ENCODE data around the gene RNF38. TPM values are rescaled to one million over a fixed set of nuclear protein-coding genes. Genes with fewer than 3 reads are reported as not detected.

Gene RNF38
- polyA plus RNA-seq, 3 donors from 2014 or later: 8.3 to 24.1 (median 15.3) TPM

DNA sequence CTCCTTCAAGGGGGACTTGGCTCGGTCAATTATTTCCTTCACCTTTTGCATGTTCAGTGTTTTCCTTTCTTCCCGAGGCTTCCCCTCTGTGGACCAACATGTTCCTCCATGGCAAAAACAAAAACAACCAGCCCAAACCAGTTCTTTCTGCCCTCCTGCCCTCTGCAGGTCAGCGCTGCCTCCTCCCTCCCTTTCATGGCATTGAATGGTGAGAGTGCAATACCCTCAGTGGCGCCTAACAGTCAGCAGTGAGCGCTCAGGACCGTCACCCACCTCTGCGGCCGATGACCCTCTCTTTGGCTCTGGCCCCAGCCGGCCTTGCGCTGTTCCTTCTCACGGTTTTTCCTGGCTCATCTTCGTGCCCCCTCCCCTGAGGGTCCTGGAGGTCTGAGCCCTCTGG lies 107.4 kb downstream of the RNF38 start:
- H3K36me3 Mint-ChIP-seq: peaks cover 0 to 12% (median 6%) of the 10 kb centered on the region in 3 donors
- no peak for DNase-seq
- H3K4me3 Mint-ChIP-seq: no peak overlapping the region
- H3K27me3 Mint-ChIP-seq (ENCODE audit: low read depth in 3 of 3): peaks cover 0 to 4% (median 2%) of the 10 kb centered on the region in 3 donors
- no peaks in the 10 kb centered on the region for H3K4me1 Mint-ChIP-seq
- H3K9me3 Mint-ChIP-seq: no peaks in the 10 kb centered on the region
- no peak overlapping the region for H3K27ac Mint-ChIP-seq

DNA sequence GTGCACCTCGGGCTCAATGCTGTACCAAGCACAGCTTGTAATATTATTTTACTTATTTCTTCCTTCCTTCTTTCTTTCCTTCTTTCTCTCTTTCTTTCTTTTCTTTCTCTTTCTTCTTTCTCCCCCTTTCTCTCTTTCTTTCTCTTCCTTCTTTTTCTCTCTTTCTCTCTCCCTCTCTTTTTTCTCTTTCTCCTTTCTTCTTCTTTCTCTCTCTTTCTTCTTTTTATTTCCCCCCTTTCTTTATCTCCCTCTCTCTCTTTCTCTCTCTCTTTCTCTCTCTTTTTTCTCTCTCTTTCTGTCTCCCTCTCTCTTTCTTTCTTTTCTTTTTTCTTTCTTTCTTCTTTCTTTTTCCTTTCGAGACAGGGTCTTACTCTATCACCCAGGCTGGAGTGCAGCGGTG lies 109.1 kb downstream of the RNF38 start:
- Mint-ChIP-seq H3K9me3 (no peaks in the 10 kb centered on the region), H3K4me1 (no peaks in the 10 kb centered on the region), H3K27me3 (ENCODE audit: low read depth in 3 of 3) (peaks cover 0 to 4% (median 2%) of the 10 kb centered on the region in 3 donors), H3K36me3 (peaks cover 0 to 18% (median 0%) of the 10 kb centered on the region in 3 donors), H3K27ac (no peak overlapping the region), H3K4me3 (no peak overlapping the region)
- DNase-seq: no peak

DNA sequence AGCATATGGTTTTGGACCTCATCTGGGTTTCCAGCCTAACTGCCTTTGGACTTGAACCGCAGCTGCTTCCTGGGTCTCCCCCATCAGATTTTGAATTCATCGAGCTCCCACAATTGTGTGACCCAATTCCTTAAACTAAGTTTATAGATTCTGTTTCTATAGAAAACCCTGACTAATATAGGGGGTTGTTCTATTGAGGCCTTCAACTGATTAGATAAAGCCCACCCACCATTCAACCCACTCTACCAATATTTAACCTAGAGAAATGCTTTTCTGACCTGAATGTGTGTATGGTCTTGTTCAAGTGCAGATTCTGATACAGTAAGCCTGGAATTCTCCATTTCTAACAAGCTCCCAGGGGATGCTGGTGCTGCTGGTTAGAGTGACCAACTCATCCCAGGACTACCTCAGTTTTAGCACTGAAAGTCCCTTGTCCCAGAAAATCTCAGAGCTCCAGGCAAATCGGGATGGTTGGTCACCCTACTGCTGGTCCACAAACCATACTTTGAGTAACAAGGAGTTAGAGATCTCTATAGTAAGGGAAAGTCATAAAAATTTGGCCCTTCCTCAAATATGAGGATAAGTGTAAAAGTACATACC lies 110.1 kb downstream of the RNF38 start:
- Mint-ChIP-seq H3K9me3 (no peaks in the 10 kb centered on the region), H3K27ac (no peak overlapping the region), H3K36me3 (peaks cover 0 to 18% (median 0%) of the 10 kb centered on the region in 3 donors), H3K4me3 (no peak overlapping the region), H3K4me1 (no peaks in the 10 kb centered on the region), H3K27me3 (ENCODE audit: low read depth in 3 of 3) (peaks cover 0 to 4% (median 2%) of the 10 kb centered on the region in 3 donors)
- DNase-seq: no peak

DNA sequence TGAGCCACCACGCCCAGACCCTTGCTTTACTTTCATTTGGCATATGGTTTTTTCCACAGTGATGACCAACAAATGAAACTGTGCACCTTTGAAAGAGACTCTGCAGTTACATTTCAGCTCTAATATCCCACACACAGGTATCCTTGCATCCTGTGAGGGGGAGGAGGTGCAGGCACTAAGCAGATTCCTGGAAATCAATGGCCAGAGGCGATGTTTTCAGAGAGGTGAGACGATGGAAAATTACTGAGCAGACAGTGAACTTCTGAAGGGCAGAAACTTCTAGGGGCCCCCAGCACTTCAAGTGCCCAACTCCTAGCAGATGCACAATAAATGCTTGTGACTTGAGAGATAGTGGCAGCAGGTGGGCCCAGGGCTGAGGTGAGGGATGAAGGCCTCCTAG lies 112.0 kb downstream of the RNF38 start:
- peaks cover 2 to 5% (median 2%) of the 10 kb centered on the region in 3 donors for H3K27me3 Mint-ChIP-seq (ENCODE audit: low read depth in 3 of 3)
- H3K9me3 Mint-ChIP-seq: no peaks in the 10 kb centered on the region
- H3K4me3 Mint-ChIP-seq: no peak overlapping the region
- no peak for DNase-seq
- H3K36me3 Mint-ChIP-seq: peaks cover 0 to 22% (median 5%) of the 10 kb centered on the region in 3 donors
- H3K4me1 Mint-ChIP-seq: no peaks in the 10 kb centered on the region
- H3K27ac Mint-ChIP-seq: no peak overlapping the region

Other genes starting within 250 kb of the RNF38 start
- under 1 TPM in 1 of 3 donors, not detected in 2; 0.43 TPM for gene CCIN, start 230.9 kb downstream of the RNF38 start, polyA plus RNA-seq
- 100 to 1,000 TPM in 1 of 3 donors, 10 to 100 TPM in 2; 62.2 to 121 (median 89.0) TPM for gene CLTA, start 209.3 kb downstream of the RNF38 start, polyA plus RNA-seq
- gene GNE, start 141.8 kb downstream of the RNF38 start, polyA plus RNA-seq: 1 to 10 TPM; 2.3 to 4.8 (median 4.3) TPM
- gene MELK, start 172.6 kb upstream of the RNF38 start, polyA plus RNA-seq: 1 to 10 TPM in 1 of 3 donors, under 1 TPM in 1, not detected in 1; 0.18 to 1.2 TPM

All from immature natural killer cell (primary cell).